SK-N-SH treated with all-trans-retinoic acid at 6 μM for 48 hours (cell line): Measurements from ENCODE around the gene SFRP4.

Experiments used
- BACH2 ChIP-seq: fragments of 250-450 bp; sonication (Bioruptor Pico); IDR thresholded peaks from 2 replicates; pipeline ENCODE4 v1.9.0; 2021; ENCODE audit warnings: mild to moderate bottlenecking, borderline replicate concordance
- CSDC2 ChIP-seq: fragments of 250-450 bp; sonication (Bioruptor Pico); IDR thresholded peaks from 2 replicates; pipeline ENCODE4 v1.5.0; 2020; ENCODE audit warnings: mild to moderate bottlenecking, moderate library complexity
- ESRRG ChIP-seq: fragments of 250-450 bp; sonication (Bioruptor Pico); IDR thresholded peaks from 2 replicates; pipeline ENCODE4 v1.6.1; 2021; ENCODE audit warnings: mild to moderate bottlenecking
- OSR1 ChIP-seq: fragments of 250-450 bp; sonication (Bioruptor Pico); IDR thresholded peaks from 2 replicates; pipeline ENCODE4 v1.8.0; 2022; ENCODE audit warnings: moderate library complexity, mild to moderate bottlenecking, inconsistent platforms
- SNAI2 ChIP-seq: fragments of 250-450 bp; sonication (Bioruptor Pico); IDR thresholded peaks from 2 replicates; pipeline ENCODE4 v1.5.0; 2020; ENCODE audit warnings: mild to moderate bottlenecking, moderate library complexity
- TCF4 ChIP-seq: fragments of 250-450 bp; sonication (Bioruptor Pico); IDR thresholded peaks from 2 replicates; pipeline ENCODE4 v1.8.0; 2021; ENCODE audit warnings: mild to moderate bottlenecking, moderate library complexity, borderline replicate concordance
- ZFP3 ChIP-seq: fragments of 250-450 bp; sonication (Bioruptor Pico); IDR thresholded peaks from 2 replicates; pipeline ENCODE4 v1.5.0; 2020; ENCODE audit warnings: mild to moderate bottlenecking, moderate library complexity
- ZFP30 ChIP-seq: fragments of 450-650 bp; formaldehyde crosslinking; IDR thresholded peaks from 2 replicates; pipeline ENCODE4 v1.5.0; 2022; ENCODE audit warnings: mild to moderate bottlenecking, moderate library complexity
- ZNF565 ChIP-seq: fragments of 450-650 bp; formaldehyde crosslinking; conservative IDR thresholded peaks from 2 replicates; pipeline ENCODE4 v1.5.0; 2020; ENCODE audit warnings: low read depth, mild to moderate bottlenecking, moderate library complexity
- TF ChIP-seq, protein P1 (sequence below): fragments of 250-450 bp; sonication (Bioruptor Pico); IDR thresholded peaks from 2 replicates; pipeline ENCODE4 v1.8.0; 2020; ENCODE audit warnings: mild to moderate bottlenecking, moderate library complexity, borderline replicate concordance

DNA sequence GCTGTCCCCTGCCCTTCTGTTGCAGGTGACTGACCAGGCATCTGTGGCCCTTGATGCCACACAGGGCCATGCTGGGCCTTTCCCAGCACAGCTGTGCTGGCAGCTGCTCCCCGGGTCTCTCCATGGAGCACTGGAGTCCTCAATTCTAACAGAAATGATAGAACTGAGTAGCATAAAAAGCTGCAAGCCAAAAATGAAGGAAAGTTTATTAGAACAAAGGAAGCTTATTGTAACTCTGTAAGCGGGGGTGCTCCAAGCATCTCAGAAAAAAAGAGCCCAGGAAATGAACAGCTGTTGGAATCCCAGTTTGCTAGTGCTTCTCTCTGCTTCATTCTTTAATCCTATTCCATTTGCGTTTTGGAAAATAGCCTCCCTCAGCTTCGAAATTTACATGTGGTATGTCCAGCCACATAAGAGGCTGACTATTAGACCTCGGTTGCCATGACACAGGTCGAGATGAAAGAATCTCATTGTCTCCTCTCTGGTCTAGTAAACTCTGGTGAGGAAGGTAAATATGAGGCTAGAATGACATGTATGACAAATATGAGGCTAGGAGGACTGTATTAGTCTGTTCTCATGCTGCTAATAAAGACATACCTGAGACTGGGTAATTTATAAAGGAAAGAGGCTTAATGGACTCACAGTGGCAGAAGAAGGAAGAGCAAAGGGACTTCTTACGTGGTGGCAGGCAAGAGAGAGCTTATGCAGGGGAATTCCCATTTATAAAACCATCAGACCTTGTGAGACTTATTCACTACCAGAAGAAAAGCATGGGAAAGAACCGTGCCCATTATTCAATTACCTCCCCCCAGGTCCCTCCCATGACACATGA is 27.5 kb upstream of the SFRP4 start:
- TF ChIP-seq BACH2 (CRISPR knock-in tag) (no peak), ESRRG (CRISPR knock-in tag) (no peak), TCF4 (CRISPR knock-in tag) (no peak), CSDC2 (CRISPR knock-in tag) (no peak), ZFP30 (CRISPR knock-in tag) (no peak), ZNF565 (no peak), ZFP3 (CRISPR knock-in tag) (no peak), OSR1 (no peak), SNAI2 (CRISPR knock-in tag) (no peak)
- TF ChIP-seq, protein P1, sequence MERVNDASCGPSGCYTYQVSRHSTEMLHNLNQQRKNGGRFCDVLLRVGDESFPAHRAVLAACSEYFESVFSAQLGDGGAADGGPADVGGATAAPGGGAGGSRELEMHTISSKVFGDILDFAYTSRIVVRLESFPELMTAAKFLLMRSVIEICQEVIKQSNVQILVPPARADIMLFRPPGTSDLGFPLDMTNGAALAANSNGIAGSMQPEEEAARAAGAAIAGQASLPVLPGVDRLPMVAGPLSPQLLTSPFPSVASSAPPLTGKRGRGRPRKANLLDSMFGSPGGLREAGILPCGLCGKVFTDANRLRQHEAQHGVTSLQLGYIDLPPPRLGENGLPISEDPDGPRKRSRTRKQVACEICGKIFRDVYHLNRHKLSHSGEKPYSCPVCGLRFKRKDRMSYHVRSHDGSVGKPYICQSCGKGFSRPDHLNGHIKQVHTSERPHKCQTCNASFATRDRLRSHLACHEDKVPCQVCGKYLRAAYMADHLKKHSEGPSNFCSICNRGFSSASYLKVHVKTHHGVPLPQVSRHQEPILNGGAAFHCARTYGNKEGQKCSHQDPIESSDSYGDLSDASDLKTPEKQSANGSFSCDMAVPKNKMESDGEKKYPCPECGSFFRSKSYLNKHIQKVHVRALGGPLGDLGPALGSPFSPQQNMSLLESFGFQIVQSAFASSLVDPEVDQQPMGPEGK (CRISPR knock-in tag): no peak
